IMR-90 (cell line): ENCODE measurements around the gene PRCP. TPM values are rescaled to one million over a fixed set of nuclear protein-coding genes. Genes with fewer than 3 reads are reported as not detected.

ENCODE experiments used
- ATAC-seq: fragments of 200-7000 bp; cut with Tn5 transposase; 2 replicates; pipeline ENCODE4 v1.9.1; 2020; ENCODE audit warnings: low read depth, mild to moderate bottlenecking, moderate library complexity
- BruUV-seq: library from RNA; stranded (reverse); fragments of 400-500 nt; replicated peaks from 2 replicates; lab custom pipeline; 2021; lab: Mats Ljungman, UMichigan
- CTCF ChIA-PET: fragments of 300-600 bp; formaldehyde crosslinking; extraction: SDS; loops from one replicate; lab custom pipeline; 2021; ENCODE audit warnings: antibody characterized with exemption; lab: Yijun Ruan, JAX
- POLR2A ChIA-PET: fragments of 300-600 bp; sonication (Branson Sonifier 250); formaldehyde crosslinking; loops from one replicate; lab custom pipeline; 2022; ENCODE audit warnings: antibody characterized with exemption; ENCODE audit not compliant: unreplicated experiment; lab: Charles Lee
- DNase-seq: peaks from one replicate; pipeline ENCODE4 v3.0.0; 2013
- H2AFZ ChIP-seq: replicated peaks from 2 replicates; pipeline ENCODE3; 2013; ENCODE audit warnings: low read length, mild to moderate bottlenecking; ENCODE audit not compliant: poor library complexity
- H2AK5ac ChIP-seq: 2 replicates; pipeline ENCODE4 v1.6.1; 2013; ENCODE audit warnings: low read depth, low read length, inconsistent platforms
- H2AK9ac ChIP-seq: replicated peaks from 2 replicates; pipeline ENCODE3; 2013; ENCODE audit warnings: mild to moderate bottlenecking, low read depth, low read length, moderate library complexity; ENCODE audit not compliant: poor library complexity
- H2BK120ac ChIP-seq: 2 replicates; pipeline ENCODE4 v1.6.1; 2013; ENCODE audit warnings: low read depth, low read length, inconsistent platforms
- H2BK15ac ChIP-seq: 3 replicates; pipeline ENCODE4 v1.6.1; 2013; ENCODE audit warnings: low read depth, low read length, inconsistent platforms
- H2BK20ac ChIP-seq: 2 replicates; pipeline ENCODE4 v1.6.1; 2013; ENCODE audit warnings: low read depth, mild to moderate bottlenecking, inconsistent platforms, low read length, moderate library complexity
- H2BK5ac ChIP-seq: 2 replicates; pipeline ENCODE4 v1.6.1; 2013; ENCODE audit warnings: mild to moderate bottlenecking, low read depth, low read length, inconsistent platforms; ENCODE audit not compliant: poor library complexity, severe bottlenecking
- H3K14ac ChIP-seq: replicated peaks from 2 replicates; pipeline ENCODE4 v1.6.1; 2013; ENCODE audit warnings: low read depth, low read length, inconsistent platforms
- H3K18ac ChIP-seq: 2 replicates; pipeline ENCODE4 v1.6.1; 2013; ENCODE audit warnings: low read depth, low read length, control low read depth
- H3K23ac ChIP-seq: 2 replicates; pipeline ENCODE4 v1.6.1; 2013; ENCODE audit warnings: low read depth, low read length, inconsistent platforms
- H3K27ac ChIP-seq: 2 replicates; pipeline ENCODE4 v1.5.1; 2013; ENCODE audit warnings: mild to moderate bottlenecking, control low read depth, low read length; ENCODE audit not compliant: insufficient read depth
- H3K27me3 ChIP-seq: 2 replicates; pipeline ENCODE4 v1.6.1; 2013; ENCODE audit warnings: low read length; ENCODE audit not compliant: control insufficient read depth, insufficient read depth
- H3K36me3 ChIP-seq: 2 replicates; pipeline ENCODE4 v1.6.1; 2013; ENCODE audit warnings: low read length, mixed read lengths; ENCODE audit not compliant: control insufficient read depth, insufficient read depth
- H3K4ac ChIP-seq: 2 replicates; pipeline ENCODE4 v1.6.1; 2013; ENCODE audit warnings: low read depth, low read length, inconsistent platforms
- H3K4me1 ChIP-seq: 2 replicates; pipeline ENCODE4 v1.6.1; 2013; ENCODE audit warnings: low read length, mixed read lengths; ENCODE audit not compliant: control insufficient read depth, insufficient read depth
- H3K4me2 ChIP-seq: 2 replicates; pipeline ENCODE4 v1.6.1; 2013; ENCODE audit warnings: low read depth, mild to moderate bottlenecking, control low read depth, low read length, moderate library complexity
- H3K4me3 ChIP-seq: 2 replicates; pipeline ENCODE4 v1.5.1; 2013; ENCODE audit warnings: low read depth, mild to moderate bottlenecking, control low read depth, low read length, moderate library complexity; ENCODE audit not compliant: insufficient read depth
- H3K56ac ChIP-seq: 2 replicates; pipeline ENCODE4 v1.6.1; 2013; ENCODE audit warnings: low read length, inconsistent platforms; ENCODE audit not compliant: insufficient read depth; ENCODE audit errors: extremely low read depth
- H3K79me1 ChIP-seq, 2 experiments: 2 replicates each; pipeline ENCODE4 v1.6.1; 2013; ENCODE audit warnings: low read length in 2 of 2, inconsistent platforms in 1 of 2, low read depth in 1 of 2
- H3K9ac ChIP-seq: 2 replicates; pipeline ENCODE4 v1.6.1; 2013; ENCODE audit warnings: low read depth, low read length, control low read depth
- H3K9me1 ChIP-seq: 2 replicates; pipeline ENCODE4 v1.6.1; 2013; ENCODE audit warnings: low read length, inconsistent platforms; ENCODE audit not compliant: insufficient read depth
- H3K9me3 ChIP-seq: 2 replicates; pipeline ENCODE4 v1.6.1; 2013; ENCODE audit warnings: low read length; ENCODE audit not compliant: control insufficient read depth, insufficient read depth
- H4K20me1 ChIP-seq: 2 replicates; pipeline ENCODE4 v1.6.1; 2013; ENCODE audit warnings: low read length, inconsistent platforms; ENCODE audit not compliant: insufficient read depth
- H4K5ac ChIP-seq: 2 replicates; pipeline ENCODE4 v1.6.1; 2013; ENCODE audit warnings: mild to moderate bottlenecking, low read depth, low read length, control low read depth
- H4K8ac ChIP-seq, 2 experiments: 2 replicates each; pipeline ENCODE4 v1.6.1; 2013; ENCODE audit warnings: low read depth in 2 of 2, low read length in 2 of 2, control low read depth in 1 of 2, inconsistent platforms in 1 of 2
- H4K91ac ChIP-seq: 2 replicates; pipeline ENCODE4 v1.6.1; 2013; ENCODE audit warnings: low read depth, low read length, inconsistent platforms; ENCODE audit not compliant: insufficient read depth
- MAFK ChIP-seq: IDR thresholded peaks from 2 replicates; pipeline ENCODE4 v1.6.1; 2012; ENCODE audit warnings: low read depth, low read length, improper control_type of control experiment
- MAZ ChIP-seq: IDR thresholded peaks from 2 replicates; pipeline ENCODE4 v1.6.1; 2012; ENCODE audit warnings: low read depth, mild to moderate bottlenecking, low read length, improper control_type of control experiment, moderate library complexity, borderline replicate concordance
- dilution Hi-C: fragments of 300-500 bp; cut with HindIII; formaldehyde crosslinking; loops from one replicate; pipeline ENCODE4 v1.14.3; 2018; ENCODE audit warnings: low sequenced_read_pairs; ENCODE audit not compliant: unreplicated experiment
- in situ Hi-C: fragments of 300-500 bp; cut with MboI; formaldehyde crosslinking; loops from 3 replicates; pipeline ENCODE4 v1.14.3; 2019; ENCODE audit warnings: low sequenced_read_pairs, inconsistent platforms, mixed read lengths
- intact Hi-C: fragments of 100-400 bp; cut with micrococcal nuclease; formaldehyde crosslinking; loops from 2 replicates; pipeline ENCODE4 v1.10.0; 2022
- polyA plus RNA-seq, 3 experiments: library from polyadenylated mRNA; depleted of rRNA; stranded (reverse); fragments of >200 nt; gene quantifications; 2 replicates each; pipeline ENCODE4 v1.2.3, GENCODE V29; 2012; ENCODE audit warnings: low replicate concordance in 1 of 3
- total RNA-seq: library from RNA; depleted of rRNA; stranded (reverse); fragments of >200 nt; gene quantifications from 2 replicates; pipeline ENCODE4 v1.2.3, GENCODE V29; 2012

Gene PRCP
- total and polyA plus RNA-seq, 2 of the 4 experiments (the other 2 are of a cell fraction), result 31.7 to 64.9 TPM

- Histone ChIP-seq H4K5ac (no peak overlapping the region), H2BK20ac (no peak overlapping the region), H3K27ac (no peak overlapping the region), H4K91ac (no peak overlapping the region), H2BK5ac (no peak overlapping the region), H3K79me1 (peaks cover 0 to under 1% of the 10 kb centered on the region in 2 experiments; a peak in 3 of 4 replicates), H4K8ac (no peak overlapping the region), H3K4me1 (peaks cover under 1% of the 10 kb centered on the region; the same call in 1 of the 2 replicates), H3K9ac (no peak overlapping the region), H3K9me1 (no peaks in the 10 kb centered on the region), H2AK5ac (no peak overlapping the region), H3K27me3 (no peaks in the 10 kb centered on the region), H2AK9ac (no peak overlapping the region), H3K9me3 (no peaks in the 10 kb centered on the region), H3K36me3 (0 out of 2 replicates have a peak, but pooled peaks cover 2% of the 10 kb centered on the region), H2BK15ac (no peak overlapping the region), H2BK120ac (no peak overlapping the region), H3K56ac (no peak overlapping the region), H3K18ac (no peak overlapping the region), H3K4me2 (no peak overlapping the region), H3K23ac (no peak overlapping the region), H4K20me1 (no peaks in the 10 kb centered on the region), H3K4ac (no peak overlapping the region), H3K4me3 (no peak overlapping the region), H2AFZ (no peak overlapping the region), H3K14ac (no peak overlapping the region)
- ATAC-seq (no peak), DNase-seq (no peak)
- TF ChIP-seq MAFK, result peak; percentile 92
- no peak for TF ChIP-seq MAZ
- ChIA-PET CTCF (interaction anchor here (1.2 kb wide), 1 partner anchor 73 kb away, joined by 4 read pairs; no protein-coding TSS in a partner anchor), POLR2A (no interaction called here)
- no TSS peak for BruUV-seq
- intact Hi-C loops (no loop called here), dilution Hi-C loops (no loop called here), in situ Hi-C loops (no loop called here)
These were observed 51.4 kb downstream of the PRCP start for GRCh38 chr11:82848829-82849228.
